Thyroid gland (tissue), 4 donors: Measurements from ENCODE around the gene DUSP15. TPM values are rescaled to one million over a fixed set of nuclear protein-coding genes. Genes with fewer than 3 reads are reported as not detected.

Experiments used
- DNase-seq, 2 donors: peaks; one replicate each; pipeline ENCODE4 v3.0.0-alpha.2; 2019
- H3K27ac ChIP-seq, 3 donors: fragments of 200-600 bp; sonication (generic); 1 replicate in 2 of 3; 2 replicates in 1 of 3; pipeline ENCODE4 v1.5.1; 2016 to 2019; ENCODE audit warnings: mild to moderate bottlenecking in 1 of 3, moderate library complexity in 1 of 3
- H3K27me3 ChIP-seq: fragments of 200-600 bp; sonication (generic); one replicate; pipeline ENCODE4 v1.5.1; 2019
- H3K36me3 ChIP-seq, 2 donors: fragments of 200-600 bp; sonication (generic); one replicate each; pipeline ENCODE4 v1.5.1; 2016 to 2019
- H3K4me1 ChIP-seq, 2 donors: fragments of 200-600 bp; sonication (generic); one replicate each; pipeline ENCODE4 v1.5.1; 2017 to 2019
- H3K4me3 ChIP-seq, 3 donors: fragments of 200-600 bp; sonication (generic); replicated peaks in 1 of 3; 1 replicate in 2 of 3; 2 replicates in 1 of 3; pipeline ENCODE4 v1.5.1; 2016; ENCODE audit warnings: mild to moderate bottlenecking in 1 of 3
- H3K9me3 ChIP-seq: fragments of 200-600 bp; sonication (generic); one replicate; pipeline ENCODE4 v1.5.1; 2017
- CTCF ChIP-seq, 6 experiments: fragments of 200-600 bp in 3 of 6; fragments of 450-650 bp in 3 of 6; sonication (generic) in 3 of 6; IDR thresholded peaks; one replicate each; pipeline ENCODE4 v1.5.1; 2016 to 2019; ENCODE audit warnings: antibody characterized with exemption in 6 of 6, mild to moderate bottlenecking in 2 of 6, inconsistent platforms in 1 of 6, moderate library complexity in 1 of 6
- POLR2A ChIP-seq, 2 donors: fragments of 450-650 bp; IDR thresholded peaks; one replicate each; pipeline ENCODE4 v1.6.1; 2017; ENCODE audit warnings: antibody characterized with exemption in 2 of 2, mild to moderate bottlenecking in 2 of 2, moderate library complexity in 1 of 2
- WGBS, 2 donors: methylation state at CpG; one replicate each; pipeline ENCODE4 v1.1.5; 2017; 5-methylcytosine and 5-hydroxymethylcytosine counted together
- intact Hi-C: fragments of 100-400 bp; cut with DNase I; formaldehyde crosslinking; loops from one replicate; pipeline ENCODE4 v1.15.1; 2023
- total RNA-seq, 4 donors: library from RNA; depleted of rRNA; stranded (reverse); fragments of >200 nt; gene quantifications; one replicate each; pipeline ENCODE4 v1.2.3, GENCODE V29; 2016

DUSP15 gene
- total RNA-seq, 4 donors from 2014 or later: 5.4 to 9.1 (median 7.0) TPM

- no peak for DNase-seq
- WGBS, 2 donors: 72 to 75% methylated on average over 10 of the region's 12 CpGs
- TF ChIP-seq CTCF (IDR thresholded peaks at IDR 0.05) (no peak), POLR2A (IDR thresholded peaks at IDR 0.05) (no peak)
- H3K27me3 ChIP-seq: no peaks in the 10 kb centered on the region
- H3K4me3 ChIP-seq: peak overlapping the region in 1 of 3 donors; percentile 76
- H3K4me1 ChIP-seq: peaks cover 17 to 28% of the 10 kb centered on the region in 2 donors
- H3K36me3 ChIP-seq: no peaks in the 10 kb centered on the region
- no peaks in the 10 kb centered on the region for H3K9me3 ChIP-seq
- peak overlapping the region in 1 of 3 donors; percentile 59 for H3K27ac ChIP-seq
- intact Hi-C loops: no loop called here
Measured at GRCh38 chr20:31868853-31869672, 1.3 kb downstream of the DUSP15 start.

GRCh38 chr20:31866221-31866620 lies 4.1 kb downstream of the DUSP15 start:
- WGBS, 2 donors: 67 to 75% methylated on average over 3 of the region's 3 CpGs
- Histone ChIP-seq H3K27me3 (no peaks in the 10 kb centered on the region), H3K4me3 (no peak overlapping the region), H3K27ac (no peak overlapping the region), H3K9me3 (no peaks in the 10 kb centered on the region), H3K36me3 (no peaks in the 10 kb centered on the region), H3K4me1 (peaks cover 18 to 26% of the 10 kb centered on the region in 2 donors)
- no peak for TF ChIP-seq POLR2A (IDR thresholded peaks at IDR 0.05)
- no peak for TF ChIP-seq CTCF (IDR thresholded peaks at IDR 0.05)
- DNase-seq: no peak
- intact Hi-C loops: no loop called here

DNA sequence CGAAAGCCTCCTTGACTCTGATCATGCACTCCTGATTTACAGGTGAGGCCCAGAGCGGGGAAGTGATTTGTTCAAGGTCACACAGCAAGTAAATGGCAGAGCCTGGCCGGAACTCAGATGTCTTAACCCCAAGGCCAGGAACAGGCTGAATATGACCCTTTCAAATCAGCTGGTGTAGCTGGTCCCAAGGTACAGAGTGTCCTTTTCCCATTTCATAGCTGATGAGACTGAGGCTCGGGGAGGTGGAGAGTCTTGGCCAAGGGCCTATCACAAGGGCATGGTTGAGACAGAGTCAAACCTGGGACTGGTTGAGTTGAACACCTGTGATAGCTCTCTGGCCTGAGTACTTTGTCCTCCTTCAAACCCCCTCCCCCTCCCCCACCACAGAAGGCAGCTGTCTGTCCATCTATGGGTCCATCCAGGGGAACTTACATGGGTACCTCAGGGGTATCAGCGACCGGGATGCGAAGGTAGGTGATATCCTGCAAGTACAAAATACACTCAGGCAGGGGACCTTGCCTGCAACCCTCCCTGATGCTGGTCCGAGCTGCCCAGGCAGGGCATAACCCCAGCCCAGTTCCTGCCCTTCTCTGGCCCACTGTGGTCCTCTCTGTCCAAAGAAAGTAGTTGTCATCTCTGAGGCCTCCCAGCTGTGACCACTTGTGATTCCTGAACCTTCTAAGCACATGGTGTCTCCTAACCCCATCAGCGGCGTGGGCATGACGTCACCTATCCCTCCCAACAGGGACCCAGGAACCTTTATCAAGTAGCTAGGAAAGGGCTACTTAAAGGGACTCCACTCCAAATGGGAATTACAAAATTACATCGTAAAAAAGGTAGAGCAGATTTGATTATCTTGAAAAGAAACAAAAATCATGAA lies 5.6 kb downstream of the DUSP15 start:
- no peak for TF ChIP-seq POLR2A (IDR thresholded peaks at IDR 0.05)
- no peak for TF ChIP-seq CTCF (IDR thresholded peaks at IDR 0.05)
- H3K36me3 ChIP-seq: no peaks in the 10 kb centered on the region
- H3K4me1 ChIP-seq: peaks cover 20 to 31% of the 10 kb centered on the region in 2 donors
- H3K27me3 ChIP-seq: no peaks in the 10 kb centered on the region
- 85 to 86% methylated on average over 11 to 12 of the region's 12 CpGs for WGBS, 2 donors
- DNase-seq: no peak
- intact Hi-C loops: no loop called here
- H3K9me3 ChIP-seq: no peaks in the 10 kb centered on the region
- H3K27ac ChIP-seq: no peak overlapping the region
- H3K4me3 ChIP-seq: no peak overlapping the region

- Histone ChIP-seq H3K4me3 (no peak overlapping the region), H3K27ac (no peak overlapping the region), H3K27me3 (no peaks in the 10 kb centered on the region), H3K36me3 (no peaks in the 10 kb centered on the region), H3K4me1 (peaks cover 10 to 19% of the 10 kb centered on the region in 2 donors), H3K9me3 (no peaks in the 10 kb centered on the region)
- no peak for DNase-seq
- WGBS, 2 donors: 91 to 94% methylated on average over 7 to 9 of the region's 9 CpGs
- no peak for TF ChIP-seq CTCF (IDR thresholded peaks at IDR 0.05)
- TF ChIP-seq POLR2A (IDR thresholded peaks at IDR 0.05): no peak
- intact Hi-C loops: no loop called here
Measured at GRCh38 chr20:31863296-31864085, 6.8 kb downstream of the DUSP15 start.
